CMK (cell line): ENCODE measurements around the gene LRPAP1.
"Not testable (repeated sequence)": the region's sequence is repeated elsewhere in the genome, so short reads cannot be mapped to it uniquely, and the experiment has no call there.

Experiments used
- DNase-seq: peaks from one replicate; pipeline ENCODE4 v3.0.0-alpha.2; 2010; ENCODE audit warnings: low read depth

LRPAP1 gene

DNA sequence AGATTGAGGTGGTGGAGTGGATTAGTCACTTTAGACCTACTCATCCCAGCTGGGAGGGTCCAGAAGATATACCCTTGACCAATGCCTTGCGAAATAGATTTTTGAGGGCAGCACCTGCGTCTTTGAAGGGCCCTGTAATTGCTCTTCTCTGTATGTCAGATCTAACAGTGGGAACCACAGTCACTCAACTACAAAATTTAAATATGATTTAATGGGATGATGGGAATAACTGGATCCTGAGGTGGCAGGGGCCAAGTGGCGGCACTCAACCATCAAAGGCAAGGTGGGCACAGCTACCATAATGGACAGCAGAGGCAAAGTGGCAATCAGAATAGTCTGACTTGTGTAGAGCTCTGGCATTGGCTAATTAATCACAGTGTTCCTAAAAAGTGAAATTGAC is 76.6 kb downstream of the LRPAP1 start:
- not testable (repeated sequence) for DNase-seq
